ENCODE data around the gene FASLG.

- TF ChIP-seq CTCF (IDR thresholded peaks at IDR 0.05) (no peak), POLR2AphosphoS5 (IDR thresholded peaks at IDR 0.05) (no peak), POLR2A (IDR thresholded peaks at IDR 0.05; ENCODE audit: low read depth) (no peak)
Observed at GRCh38 chr1:172656576-172656975, 2.3 kb upstream of the FASLG start.
